B cell (primary cell): ENCODE data around the gene CC2D1B. TPM values are rescaled to one million over a fixed set of nuclear protein-coding genes. Genes with fewer than 3 reads are reported as not detected.

Experiments
- ATAC-seq: fragments of 200-7000 bp; cut with Tn5 transposase; one replicate; pipeline ENCODE4 v1.10.0; 2021; ENCODE audit warnings: low read depth, mild to moderate bottlenecking, moderate number of reproducible peaks, moderate library complexity
- CTCF ChIA-PET: fragments of 350-600 bp; sonication (Branson Sonifier 250); formaldehyde crosslinking; loops from one replicate; lab custom pipeline; 2021; ENCODE audit warnings: antibody characterized with exemption, inconsistent platforms; lab: Charles Lee
- POLR2A ChIA-PET: fragments of 350-600 bp; sonication (Branson Sonifier 250); formaldehyde crosslinking; loops from one replicate; lab custom pipeline; 2021; ENCODE audit warnings: antibody characterized with exemption; lab: Charles Lee
- DNase-seq: peaks from one replicate; pipeline ENCODE4 v3.0.0; 2013
- H2AFZ ChIP-seq: 2 replicates; pipeline ENCODE4 v1.6.1; 2012; ENCODE audit warnings: mild to moderate bottlenecking, low read depth, low read length; ENCODE audit not compliant: insufficient read depth, poor library complexity, severe bottlenecking
- H3K27ac ChIP-seq, 2 donors: 1 replicate in 1 of 2; 2 replicates in 1 of 2; pipeline ENCODE4 v1.5.1; 2012 to 2013; ENCODE audit warnings: low read length in 2 of 2, mild to moderate bottlenecking in 2 of 2, moderate library complexity in 1 of 2
- H3K27me3 ChIP-seq, 4 experiments: fragments of 200-600 bp in 1 of 4; sonication (generic) in 1 of 4; replicated peaks in 1 of 4; 1 replicate in 2 of 4; 2 replicates in 2 of 4; pipeline versions ENCODE4 v1.6.1 to v1.7.0; 2013 to 2016; ENCODE audit warnings: low read length in 3 of 4, mild to moderate bottlenecking in 2 of 4, mixed read lengths in 1 of 4, moderate library complexity in 1 of 4; ENCODE audit not compliant: insufficient read depth in 4 of 4, control insufficient read depth in 3 of 4; ENCODE audit errors: control extremely low read depth in 1 of 4
- H3K36me3 ChIP-seq, 2 experiments: replicated peaks in 1 of 2; 1 replicate in 1 of 2; 2 replicates in 1 of 2; pipeline versions ENCODE4 v1.6.1 to v1.7.1; 2013; ENCODE audit warnings: low read length in 1 of 2; ENCODE audit not compliant: insufficient read depth in 2 of 2, control insufficient read depth in 1 of 2; ENCODE audit errors: control extremely low read depth in 1 of 2, extremely low read depth in 1 of 2
- H3K4me1 ChIP-seq, 2 donors: fragments of 200-600 bp in 1 of 2; sonication (generic) in 1 of 2; 1 replicate in 1 of 2; 2 replicates in 1 of 2; pipeline versions ENCODE4 v1.5.1 to v1.6.1; 2013 to 2017; ENCODE audit warnings: low read length in 2 of 2; ENCODE audit not compliant: control insufficient read depth in 2 of 2, insufficient read depth in 2 of 2
- H3K4me2 ChIP-seq: replicated peaks from 2 replicates; pipeline ENCODE3; 2012; ENCODE audit warnings: mild to moderate bottlenecking, low read depth, low read length; ENCODE audit not compliant: poor library complexity, severe bottlenecking
- H3K4me3 ChIP-seq, 5 experiments: fragments of 200-600 bp in 1 of 5; sonication (generic) in 1 of 5; 1 replicate in 3 of 5; 2 replicates in 2 of 5; pipeline versions ENCODE4 v1.5.1 to v1.7.0; 2011 to 2016; ENCODE audit warnings: low read length in 4 of 5, mild to moderate bottlenecking in 4 of 5, low read depth in 2 of 5, control low read depth in 1 of 5, moderate library complexity in 1 of 5; ENCODE audit not compliant: insufficient read depth in 1 of 5; ENCODE audit errors: control extremely low read depth in 1 of 5, extremely low read depth in 1 of 5
- H3K79me2 ChIP-seq: fragments of 200-600 bp; sonication (generic); one replicate; pipeline ENCODE4 v1.6.0; 2016; ENCODE audit warnings: low read length; ENCODE audit not compliant: control insufficient read depth, insufficient read depth
- H3K9ac ChIP-seq: fragments of 200-600 bp; sonication (generic); 2 replicates; pipeline ENCODE4 v1.6.1; 2017; ENCODE audit warnings: mild to moderate bottlenecking, low read length, moderate library complexity
- H3K9me3 ChIP-seq, 3 donors: one replicate each; pipeline versions ENCODE4 v1.6.1 to v1.7.1; 2013; ENCODE audit warnings: low read length in 2 of 3; ENCODE audit not compliant: control insufficient read depth in 2 of 3, insufficient read depth in 1 of 3; ENCODE audit errors: control extremely low read depth in 1 of 3
- H4K20me1 ChIP-seq: 2 replicates; pipeline ENCODE4 v1.6.0; 2012; ENCODE audit warnings: mild to moderate bottlenecking, low read length; ENCODE audit not compliant: insufficient read depth, control insufficient read depth, poor library complexity, severe bottlenecking
- H3K27ac Mint-ChIP-seq: one replicate; pipeline ENCODE4 v1.8.0; 2021; ENCODE audit warnings: mixed read lengths
- H3K27me3 Mint-ChIP-seq: one replicate; pipeline ENCODE4 v1.8.0; 2021; ENCODE audit warnings: mixed read lengths
- H3K4me1 Mint-ChIP-seq: one replicate; pipeline ENCODE4 v1.8.0; 2021; ENCODE audit warnings: mixed read lengths
- H3K4me3 Mint-ChIP-seq: one replicate; pipeline ENCODE4 v1.8.0; 2021; ENCODE audit warnings: mixed read lengths
- H3K9me3 Mint-ChIP-seq: one replicate; pipeline ENCODE4 v1.8.0; 2022; ENCODE audit warnings: mixed read lengths; ENCODE audit not compliant: insufficient read depth
- EZH2 ChIP-seq: IDR thresholded peaks from 2 replicates; pipeline ENCODE4 v1.6.1; 2012; ENCODE audit warnings: borderline replicate concordance, low read depth, mild to moderate bottlenecking, moderate library complexity, low read length; ENCODE audit not compliant: insufficient read depth, poor library complexity, severe bottlenecking
- WGBS: methylation state at CpG from one replicate; pipeline ENCODE4 v1.1.5; 2013; ENCODE audit warnings: missing lambda C conversion rate; ENCODE audit not compliant: insufficient coverage; 5-methylcytosine and 5-hydroxymethylcytosine counted together
- intact Hi-C: fragments of 100-400 bp; cut with micrococcal nuclease; formaldehyde crosslinking; loops from one replicate; pipeline ENCODE4 v1.10.0; 2022
- polyA plus RNA-seq: library from polyadenylated mRNA; depleted of rRNA; stranded (reverse); fragments of >200 nt; gene quantifications from 2 replicates; pipeline ENCODE4 v1.2.3, GENCODE V29; 2012
- total RNA-seq, 2 donors: library from RNA; stranded (reverse); fragments of 120-200 nt in 1 of 2; gene quantifications; 1 replicate in 1 of 2; 2 replicates in 1 of 2; pipeline versions ENCODE4 v1.2.3 to v1.2.4, GENCODE V29; 2013 to 2022
- TF ChIP-seq, protein P1 (sequence below): fragments of 200-600 bp; IDR thresholded peaks from one replicate; pipeline ENCODE4 v1.8.0; 2022; ENCODE audit warnings: antibody characterized with exemption, mild to moderate bottlenecking

Gene CC2D1B
- total and polyA plus RNA-seq, 2 donors (not counting 1 experiment from before 2014, with no cell fraction given): 28.9 to 79.7 TPM

DNA sequence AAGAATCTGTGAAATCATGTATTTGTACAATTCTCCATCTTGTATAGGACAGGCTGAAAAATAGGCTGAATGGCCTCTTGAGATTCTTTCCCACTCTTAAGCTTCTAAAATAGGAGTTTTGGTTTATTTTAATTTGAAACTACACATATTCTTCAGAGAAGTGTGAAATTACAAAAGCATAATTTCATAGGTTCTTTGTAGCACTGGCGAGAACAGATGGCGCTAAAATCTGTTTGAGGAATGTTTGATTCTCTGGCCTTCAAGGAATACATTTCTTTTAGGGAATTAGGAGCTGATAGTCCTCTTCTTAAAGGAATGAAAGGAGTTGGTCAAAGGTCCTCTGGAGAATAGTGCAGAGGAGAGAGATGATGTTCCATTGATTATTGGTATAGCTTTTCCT is 44.9 kb downstream of the CC2D1B start:
- no peak overlapping the region for H3K27ac ChIP-seq
- no peak overlapping the region for H2AFZ ChIP-seq
- Mint-ChIP-seq H3K9me3 (no peaks in the 10 kb centered on the region), H3K4me1 (no peaks in the 10 kb centered on the region), H3K27me3 (peaks cover 4% of the 10 kb centered on the region), H3K4me3 (no peak overlapping the region), H3K27ac (no peak overlapping the region)
- ATAC-seq (no peak), DNase-seq (no peak)
- H3K4me1 ChIP-seq: no peaks in the 10 kb centered on the region
- intact Hi-C loops: no loop called here
- H3K4me2 ChIP-seq: no peak overlapping the region
- H3K4me3 ChIP-seq: no peak overlapping the region
- H3K79me2 ChIP-seq: no peaks in the 10 kb centered on the region
- ChIA-PET CTCF (no interaction called here), POLR2A (interaction anchor here (0.6 kb wide), 1 partner anchor 15 kb away, joined by 11 read pairs; no protein-coding TSS in a partner anchor)
- no peak for TF ChIP-seq EZH2
- TF ChIP-seq, protein P1, sequence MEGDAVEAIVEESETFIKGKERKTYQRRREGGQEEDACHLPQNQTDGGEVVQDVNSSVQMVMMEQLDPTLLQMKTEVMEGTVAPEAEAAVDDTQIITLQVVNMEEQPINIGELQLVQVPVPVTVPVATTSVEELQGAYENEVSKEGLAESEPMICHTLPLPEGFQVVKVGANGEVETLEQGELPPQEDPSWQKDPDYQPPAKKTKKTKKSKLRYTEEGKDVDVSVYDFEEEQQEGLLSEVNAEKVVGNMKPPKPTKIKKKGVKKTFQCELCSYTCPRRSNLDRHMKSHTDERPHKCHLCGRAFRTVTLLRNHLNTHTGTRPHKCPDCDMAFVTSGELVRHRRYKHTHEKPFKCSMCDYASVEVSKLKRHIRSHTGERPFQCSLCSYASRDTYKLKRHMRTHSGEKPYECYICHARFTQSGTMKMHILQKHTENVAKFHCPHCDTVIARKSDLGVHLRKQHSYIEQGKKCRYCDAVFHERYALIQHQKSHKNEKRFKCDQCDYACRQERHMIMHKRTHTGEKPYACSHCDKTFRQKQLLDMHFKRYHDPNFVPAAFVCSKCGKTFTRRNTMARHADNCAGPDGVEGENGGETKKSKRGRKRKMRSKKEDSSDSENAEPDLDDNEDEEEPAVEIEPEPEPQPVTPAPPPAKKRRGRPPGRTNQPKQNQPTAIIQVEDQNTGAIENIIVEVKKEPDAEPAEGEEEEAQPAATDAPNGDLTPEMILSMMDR: no peak
- H3K27me3 ChIP-seq: no peaks in the 10 kb centered on the region
- H3K9me3 ChIP-seq: no peaks in the 10 kb centered on the region
- no peaks in the 10 kb centered on the region for H4K20me1 ChIP-seq
- 100% methylated on average over 2 of the region's 2 CpGs for WGBS
- H3K9ac ChIP-seq: no peak overlapping the region
- no peaks in the 10 kb centered on the region for H3K36me3 ChIP-seq

DNA sequence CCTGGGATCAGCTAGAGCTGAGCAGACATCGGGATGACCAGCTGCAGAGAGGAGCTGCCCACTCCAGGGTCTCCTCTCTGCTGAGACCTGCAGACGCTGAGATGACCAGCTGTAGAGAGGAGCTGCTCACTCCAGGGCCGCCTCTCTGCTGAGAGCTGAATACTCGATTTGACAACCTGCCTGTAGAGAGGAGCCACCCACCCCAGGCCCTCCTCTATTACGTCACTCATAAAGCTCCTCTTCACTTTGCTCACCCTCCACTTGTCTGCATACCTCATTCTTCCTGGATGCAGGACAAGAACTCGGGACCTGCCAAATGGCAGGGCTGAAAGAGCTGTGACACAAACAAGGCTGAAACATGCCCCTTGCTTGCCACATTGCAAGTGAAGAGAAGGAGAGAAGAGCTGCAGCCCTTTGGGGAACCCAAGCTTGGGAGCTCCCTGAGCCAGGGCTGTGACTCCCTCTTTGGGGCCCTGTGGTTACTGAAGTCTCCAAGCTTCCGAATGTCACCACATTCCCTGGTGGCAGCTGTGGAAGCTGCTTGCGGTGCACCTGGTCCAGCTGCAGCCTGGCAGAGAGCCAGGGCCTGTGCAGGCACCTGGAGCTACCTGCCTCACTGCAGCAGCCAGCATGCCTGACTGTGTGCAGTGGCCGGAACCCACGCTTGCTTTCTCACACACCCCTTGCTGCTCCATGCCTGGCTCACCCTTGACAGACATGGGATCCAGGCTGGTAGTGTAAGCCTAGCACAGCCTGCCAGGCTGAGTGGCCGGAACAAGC is 59.6 kb downstream of the CC2D1B start:
- ATAC-seq (no peak), DNase-seq (no peak)
- TF ChIP-seq, protein P1: no peak
- TF ChIP-seq EZH2: no peak
- H3K27ac Mint-ChIP-seq: no peak overlapping the region
- Histone ChIP-seq H3K27me3 (no peaks in the 10 kb centered on the region), H3K79me2 (no peaks in the 10 kb centered on the region), H3K4me2 (no peak overlapping the region), H3K27ac (no peak overlapping the region), H3K9me3 (no peaks in the 10 kb centered on the region), H3K4me1 (no peaks in the 10 kb centered on the region), H4K20me1 (no peaks in the 10 kb centered on the region), H3K9ac (no peak overlapping the region), H3K4me3 (no peak overlapping the region), H3K36me3 (no peaks in the 10 kb centered on the region), H2AFZ (no peak overlapping the region)
- peaks cover 3% of the 10 kb centered on the region for H3K27me3 Mint-ChIP-seq
- POLR2A ChIA-PET: no interaction called here
- no peak overlapping the region for H3K4me3 Mint-ChIP-seq
- no peaks in the 10 kb centered on the region for H3K9me3 Mint-ChIP-seq
- CTCF ChIA-PET: no interaction called here
- 96% methylated on average over 11 of the region's 11 CpGs for WGBS
- intact Hi-C loops: no loop called here
- no peaks in the 10 kb centered on the region for H3K4me1 Mint-ChIP-seq
